HG02885 (cell line): ENCODE measurements around the gene SAP30BP.

ENCODE experiments used
- ATAC-seq: cut with Tn5 transposase; IDR thresholded peaks from one replicate; pipeline ENCODE4 v1.9.1; 2021; ENCODE audit warnings: mild to moderate bottlenecking; ENCODE audit not compliant: unreplicated experiment, poor library complexity

Gene SAP30BP

DNA sequence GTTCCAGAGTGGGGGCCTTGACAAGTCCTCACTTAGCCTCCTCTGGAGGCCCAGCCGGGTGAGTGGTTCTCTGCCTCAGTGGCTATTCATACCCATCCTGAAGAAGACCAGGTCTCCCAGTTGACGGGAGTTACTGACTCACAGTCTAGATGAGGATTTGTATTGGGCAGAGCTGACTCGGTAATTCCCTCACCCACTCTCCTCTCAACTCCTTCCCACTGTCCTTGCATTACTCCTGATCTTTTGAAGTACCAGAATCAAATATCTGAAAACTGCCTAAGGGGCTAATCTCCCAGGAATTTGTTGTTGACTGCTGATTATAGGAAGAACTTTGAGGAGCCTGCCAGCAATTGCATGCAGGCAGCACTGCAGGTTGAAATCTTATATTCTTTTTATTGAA lies 14.2 kb downstream of the SAP30BP start:
- ATAC-seq = no peak

DNA sequence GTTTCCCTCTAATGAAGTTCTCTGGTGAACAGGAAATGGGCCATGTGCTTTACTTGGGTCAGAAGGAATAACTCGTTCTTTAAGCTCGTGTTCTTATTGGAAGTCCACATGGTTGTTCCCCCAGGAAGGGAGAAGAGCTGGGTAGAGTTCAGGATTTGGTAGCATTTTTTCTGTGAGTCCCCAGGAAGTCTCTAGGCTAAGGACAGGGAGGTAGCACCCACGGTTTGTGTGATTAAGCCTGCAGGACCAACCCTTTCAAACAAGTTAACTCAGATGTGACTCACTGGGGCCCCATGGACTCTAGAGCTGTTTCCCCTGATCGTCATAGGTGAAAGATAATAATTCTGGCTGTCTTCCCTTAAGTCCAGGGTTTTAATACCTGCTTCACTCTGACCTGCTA lies 16.4 kb downstream of the SAP30BP start:
- ATAC-seq = no peak

DNA sequence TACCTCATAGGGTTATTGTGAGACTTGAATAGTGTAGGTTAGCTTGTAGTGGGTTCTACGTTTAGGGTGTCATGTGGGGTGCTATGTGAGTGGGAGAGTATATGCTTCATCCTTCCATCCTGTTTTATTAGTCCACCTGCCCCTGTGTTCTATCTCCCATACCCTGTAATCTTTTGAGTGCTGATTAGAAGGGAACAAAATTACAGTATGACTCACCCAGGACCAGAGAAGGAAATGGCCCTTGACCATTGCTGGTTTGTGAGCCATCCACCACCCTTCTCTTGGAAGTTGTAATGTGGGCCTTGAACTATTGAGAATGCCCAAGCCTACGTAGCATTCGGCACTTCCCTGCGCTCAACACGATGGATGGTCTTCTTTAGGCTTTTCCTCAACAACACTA lies 17.1 kb downstream of the SAP30BP start:
- no peak for ATAC-seq

DNA sequence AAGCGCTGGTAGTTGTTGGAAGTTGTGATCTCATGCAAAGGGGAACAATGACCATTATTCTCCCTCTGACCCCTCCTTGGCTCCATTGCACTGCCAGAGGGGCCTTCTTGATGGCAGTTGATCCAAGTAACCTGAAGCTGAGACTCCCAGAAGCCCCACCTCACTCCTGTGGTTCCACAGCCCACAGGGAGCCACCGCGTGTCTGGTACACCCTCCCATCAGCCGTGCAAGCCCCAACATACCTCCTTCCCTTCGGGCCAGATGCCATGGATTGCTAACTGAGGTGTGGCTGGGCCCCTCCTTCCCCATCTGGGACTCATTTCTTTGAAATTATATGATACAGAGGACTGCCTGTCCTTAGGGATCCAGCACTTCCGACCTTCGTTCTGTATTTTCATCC lies 17.8 kb downstream of the SAP30BP start:
- no peak for ATAC-seq

DNA sequence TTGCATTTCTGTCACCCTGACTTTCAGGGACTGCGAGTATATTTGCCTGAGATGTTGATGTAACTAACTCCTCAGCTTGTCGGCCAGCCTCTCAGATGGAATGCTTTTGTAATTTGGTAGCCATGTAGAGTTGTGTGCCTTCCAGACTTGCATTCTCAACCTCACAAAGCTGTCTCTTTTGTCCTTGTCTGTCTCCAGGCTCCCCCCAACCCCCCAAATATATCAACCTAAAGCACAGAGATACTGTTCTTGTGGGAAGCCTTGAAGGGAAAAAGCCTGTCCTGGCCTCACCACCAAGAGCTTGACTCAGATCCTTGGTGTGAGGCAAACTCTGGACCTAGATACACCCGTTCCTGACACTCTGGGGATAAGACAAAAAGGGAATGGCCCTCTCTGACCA lies 18.4 kb downstream of the SAP30BP start:
- ATAC-seq = no peak

DNA sequence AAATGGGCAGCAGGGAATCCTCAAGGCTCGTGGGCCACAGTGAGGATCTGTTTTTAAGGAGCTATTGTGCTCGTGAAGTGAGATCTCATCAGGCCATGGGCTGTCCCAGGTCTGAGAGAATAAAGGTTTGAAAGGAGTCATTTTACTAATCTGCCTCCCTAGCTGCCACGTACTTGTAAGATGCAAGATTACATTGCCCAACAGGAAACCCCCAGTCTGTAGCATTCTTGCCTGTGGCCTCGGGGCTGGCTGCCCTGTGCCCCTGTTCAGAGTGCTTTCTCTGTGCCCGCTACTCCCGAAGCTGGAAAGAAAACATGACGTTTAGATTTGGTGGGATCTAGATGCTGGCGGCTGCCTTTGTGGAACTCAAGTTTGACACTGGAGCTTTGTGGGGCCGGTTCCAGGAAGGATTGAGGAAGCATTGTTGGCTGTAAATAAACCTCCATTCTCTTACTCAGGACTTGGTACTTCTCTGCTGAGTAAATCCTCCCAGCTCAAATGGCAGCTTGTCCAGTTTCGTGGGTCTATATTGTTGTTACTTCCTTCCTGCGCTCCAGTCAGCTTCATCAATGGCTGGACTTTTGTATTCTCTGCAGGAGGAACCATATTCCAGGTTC lies 21.2 kb downstream of the SAP30BP start:
- ATAC-seq = no peak

DNA sequence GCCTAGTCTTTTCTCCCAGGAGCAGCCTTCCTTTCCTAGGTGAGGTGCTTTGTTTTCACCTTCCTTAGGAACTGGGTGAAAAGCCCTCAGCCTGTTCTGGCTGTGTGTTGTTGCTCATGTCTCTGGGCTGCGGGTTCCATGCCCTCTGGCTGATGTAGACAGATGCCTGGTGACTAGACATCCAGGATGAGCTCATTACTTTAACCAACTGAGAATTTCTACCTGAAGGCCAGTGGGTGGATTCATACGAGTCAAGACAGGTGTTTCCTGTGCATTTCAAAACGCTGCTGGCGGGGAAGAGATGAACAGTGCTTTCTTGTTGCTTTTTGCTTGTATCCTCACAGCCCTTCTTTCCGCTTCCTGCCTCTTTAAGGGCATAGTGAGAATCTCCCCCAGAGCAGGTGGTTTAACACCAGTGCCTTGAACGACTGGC lies 22.3 kb downstream of the SAP30BP start:
- no peak for ATAC-seq

DNA sequence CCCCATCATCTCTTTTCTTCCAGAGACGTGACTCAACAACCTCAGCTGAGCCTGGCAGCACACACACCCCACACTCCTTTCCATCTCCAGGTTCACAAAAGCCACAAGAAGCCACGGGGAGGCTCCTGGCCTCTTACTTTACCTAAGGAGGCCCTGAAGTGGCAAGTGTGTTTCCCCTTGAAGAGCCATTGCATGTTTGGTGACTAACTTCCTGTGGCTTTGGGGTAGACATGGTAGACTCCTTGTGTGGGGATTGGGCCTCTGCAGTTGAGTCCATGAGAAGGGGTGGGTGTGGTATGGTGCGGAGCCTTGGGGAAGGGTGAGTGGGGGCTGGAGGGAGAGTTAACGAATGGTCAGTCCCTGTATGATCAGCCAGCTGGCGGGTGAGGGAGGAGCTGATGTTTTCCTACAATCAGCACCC lies 24.2 kb downstream of the SAP30BP start:
- no peak for ATAC-seq

DNA sequence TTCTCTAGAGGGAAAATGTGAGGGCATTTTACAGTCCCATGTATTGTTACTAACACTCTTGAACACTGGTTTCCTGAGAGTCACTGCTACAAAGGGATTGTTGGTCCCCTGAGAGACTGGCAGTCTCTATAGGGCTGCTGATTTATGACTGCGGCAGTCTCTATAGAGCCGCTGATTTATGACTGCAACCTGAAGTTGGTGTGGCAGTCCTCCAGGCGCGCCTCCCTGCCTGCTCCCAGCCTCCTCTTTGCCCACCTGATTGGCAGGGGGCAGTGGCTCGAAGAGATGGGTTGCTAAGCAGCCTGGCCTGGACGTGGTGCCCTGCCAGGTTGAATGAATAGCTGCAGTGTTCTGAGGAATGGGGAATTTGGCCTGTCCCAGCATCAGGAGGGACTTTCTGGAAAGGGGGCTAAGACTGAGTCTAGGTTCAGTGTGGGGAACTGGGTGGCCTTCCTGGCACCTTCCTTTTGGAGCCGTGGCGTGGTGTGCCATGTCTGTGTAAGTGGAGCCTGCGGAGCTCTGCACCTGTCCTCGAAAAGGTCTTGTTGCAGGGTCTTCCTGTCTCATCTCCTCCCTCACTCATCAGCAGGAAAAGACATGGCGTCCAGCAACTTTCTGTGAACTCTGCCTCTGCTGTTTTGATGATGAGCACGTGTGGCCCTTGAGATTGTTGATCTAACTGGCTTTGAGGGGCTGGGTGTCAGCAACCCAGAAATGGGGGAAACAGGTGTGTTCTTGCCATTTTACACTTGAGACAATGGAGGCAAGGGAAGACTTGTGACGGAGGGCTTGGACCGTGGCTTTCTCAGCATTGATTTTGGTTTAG lies 24.9 kb downstream of the SAP30BP start:
- ATAC-seq = no peak

DNA sequence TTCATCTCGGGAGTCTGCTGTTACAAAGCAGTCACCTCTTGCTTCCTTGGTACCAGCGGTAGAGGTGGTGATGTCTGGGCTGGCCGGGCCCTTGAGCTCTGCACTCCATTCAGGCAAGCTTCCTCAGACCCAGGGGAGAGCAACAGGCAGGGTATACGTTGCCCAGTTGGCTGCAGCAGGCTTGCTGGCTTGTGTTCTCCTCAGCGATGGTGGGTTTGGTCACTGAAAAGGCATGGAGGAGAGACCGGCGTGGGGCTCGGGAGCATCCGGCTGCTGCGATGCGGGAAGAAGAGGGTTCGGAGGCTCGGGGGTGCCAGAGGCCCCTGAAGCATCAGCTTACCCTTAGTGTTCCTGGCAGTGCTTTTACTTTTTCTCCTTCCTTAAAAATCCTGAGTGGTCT lies 25.8 kb downstream of the SAP30BP start:
- no peak for ATAC-seq

DNA sequence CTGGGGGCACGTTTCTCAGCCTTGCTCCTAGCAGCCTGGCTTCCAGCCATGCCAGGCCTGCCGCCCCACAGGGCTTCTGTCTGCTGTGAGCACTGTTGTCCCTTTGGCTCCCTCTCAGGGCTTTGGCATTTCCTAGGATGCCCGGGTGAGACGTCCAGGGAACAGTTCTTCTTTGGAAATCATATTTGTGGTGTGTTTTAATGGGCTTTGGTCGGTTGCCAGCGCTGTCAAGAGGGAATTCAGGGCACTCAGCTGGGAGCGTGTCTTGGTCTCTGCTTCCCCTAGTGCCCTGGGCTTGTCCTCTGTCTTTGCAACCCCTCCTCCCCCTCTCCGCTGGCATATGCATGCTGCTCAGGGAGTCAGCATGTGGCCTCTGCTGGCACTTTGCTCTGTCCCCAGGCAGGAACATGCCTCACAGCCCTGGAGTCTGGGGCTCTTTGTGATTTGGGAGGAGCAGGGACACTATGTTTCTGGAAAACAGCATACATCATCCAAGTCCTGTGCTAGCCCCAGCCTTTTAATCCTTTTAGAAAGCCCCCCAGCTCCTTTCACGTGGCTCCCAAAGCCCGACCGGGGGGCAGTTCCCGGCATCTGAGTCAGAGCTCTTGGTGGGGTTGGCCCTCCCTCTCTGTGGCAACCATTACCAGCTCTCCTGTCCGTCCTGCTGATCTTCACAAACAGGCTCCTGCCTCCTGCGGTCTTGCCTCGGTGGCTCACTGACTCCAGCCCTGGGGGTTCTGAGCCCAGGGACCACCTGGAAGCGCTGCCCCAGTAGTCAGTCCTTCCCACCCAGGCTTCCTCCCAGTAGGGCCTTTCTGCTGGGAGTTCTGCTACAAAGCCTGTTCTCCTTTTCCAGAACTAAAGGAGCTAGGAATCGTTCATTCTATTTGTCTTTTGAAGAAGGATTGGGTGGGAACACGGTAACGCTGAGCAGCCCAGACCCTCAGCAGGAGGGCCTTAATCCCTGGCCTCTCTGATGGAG lies 26.7 kb downstream of the SAP30BP start:
- ATAC-seq = no peak

DNA sequence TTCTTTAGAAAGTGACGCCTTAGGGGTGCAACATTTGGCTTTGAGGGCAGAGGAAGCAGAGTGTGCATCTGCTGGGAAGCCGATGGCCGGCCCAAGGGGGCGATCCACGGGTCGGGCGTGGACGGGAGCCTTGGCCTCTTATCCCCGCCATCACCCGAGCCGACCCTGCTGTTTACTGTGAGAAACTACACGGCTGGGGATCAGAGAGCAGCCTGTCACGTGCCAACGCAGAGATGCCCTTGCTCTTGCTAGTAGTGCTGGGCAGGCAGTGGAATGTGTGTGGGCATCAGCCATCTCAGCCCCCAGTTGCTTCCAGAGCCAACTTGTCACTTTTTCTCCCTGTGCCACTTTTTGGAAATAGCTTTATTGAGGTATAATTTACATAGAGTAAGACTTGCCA lies 27.4 kb downstream of the SAP30BP start:
- ATAC-seq = no peak

DNA sequence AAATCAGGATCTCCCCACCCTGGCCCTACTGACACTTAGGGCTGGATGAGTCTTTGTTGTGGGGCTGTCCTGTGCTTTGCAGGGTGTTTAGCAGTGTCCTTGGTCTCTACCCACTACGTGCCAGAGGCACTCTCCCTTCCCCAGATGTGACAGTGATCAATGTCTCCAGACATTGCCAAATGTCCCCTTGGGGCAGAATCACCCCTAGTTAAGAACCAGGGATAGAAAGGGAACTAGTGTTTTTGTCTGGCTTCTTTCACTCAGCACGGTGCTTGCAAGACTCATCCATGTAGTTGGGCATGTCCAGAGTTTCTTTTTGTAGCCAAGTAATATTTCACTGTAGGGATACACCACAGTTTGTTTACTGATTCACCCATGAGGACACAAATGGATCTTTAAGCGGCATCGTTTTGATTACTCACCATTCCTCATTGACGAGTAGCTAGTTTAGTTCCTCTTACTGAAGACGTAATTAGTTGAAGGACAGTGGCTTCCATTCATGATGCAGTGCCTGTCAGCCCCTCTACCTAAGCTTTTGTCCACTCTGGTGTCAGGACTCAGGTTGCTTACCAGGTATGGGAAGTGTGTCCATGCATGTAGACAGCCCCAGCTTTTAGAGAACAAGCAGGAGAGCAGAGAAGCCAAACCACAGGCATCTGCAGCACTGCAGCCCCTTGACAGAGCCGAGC lies 28.1 kb downstream of the SAP30BP start:
- ATAC-seq = no peak

DNA sequence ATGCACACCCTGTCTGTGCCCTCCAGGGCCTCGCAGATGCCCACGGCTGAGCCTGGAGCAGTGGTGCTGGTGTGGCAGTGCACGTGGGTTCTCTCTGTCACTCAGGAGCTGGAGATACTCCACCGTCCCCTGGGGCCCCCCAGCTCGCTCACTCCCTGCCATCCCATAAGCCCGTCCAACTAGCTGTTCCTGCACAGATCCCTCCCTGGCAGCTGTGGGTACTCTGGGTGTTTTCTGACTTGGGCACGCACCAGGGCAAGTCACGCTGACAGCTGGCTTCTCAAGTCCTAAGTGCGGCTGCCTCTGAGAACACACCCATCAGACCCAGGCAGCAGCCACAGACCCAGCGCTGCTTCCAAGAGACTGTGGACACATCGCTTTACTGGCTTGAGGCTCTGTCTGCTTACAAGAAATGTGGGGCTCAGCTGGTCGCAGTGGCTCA lies 28.7 kb downstream of the SAP30BP start:
- ATAC-seq = no peak

DNA sequence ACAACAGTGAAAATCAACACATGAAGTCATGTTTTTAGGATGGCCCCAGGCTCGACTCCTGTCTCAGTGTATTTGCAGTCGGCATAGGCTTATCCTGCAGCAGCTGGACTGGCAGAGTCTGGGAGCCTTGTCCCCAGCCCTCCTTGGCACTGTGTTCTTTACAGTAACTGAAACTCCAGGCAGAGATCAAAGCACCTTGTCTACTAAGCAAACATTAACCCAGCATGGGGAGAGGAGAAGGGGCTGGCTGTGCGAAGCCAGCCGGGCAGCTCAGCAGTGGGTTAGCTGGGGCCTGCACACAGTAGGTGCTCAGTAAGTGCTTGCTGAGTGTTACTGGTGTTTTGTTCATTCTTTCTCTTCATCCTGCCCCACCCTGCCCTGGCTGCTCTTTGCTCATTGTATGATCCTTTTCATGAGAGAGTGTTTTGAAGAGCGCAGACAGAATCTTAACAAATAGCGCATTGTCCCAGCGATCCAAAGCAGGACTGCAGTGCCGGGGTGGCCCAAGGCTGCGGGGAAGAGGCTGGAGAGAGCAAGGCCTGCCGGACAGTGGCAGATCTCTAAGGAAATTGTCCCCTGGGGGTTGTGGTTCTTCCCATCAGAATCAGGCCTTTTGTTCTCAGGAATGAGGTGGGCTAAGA lies 30.6 kb downstream of the SAP30BP start:
- ATAC-seq = no peak

DNA sequence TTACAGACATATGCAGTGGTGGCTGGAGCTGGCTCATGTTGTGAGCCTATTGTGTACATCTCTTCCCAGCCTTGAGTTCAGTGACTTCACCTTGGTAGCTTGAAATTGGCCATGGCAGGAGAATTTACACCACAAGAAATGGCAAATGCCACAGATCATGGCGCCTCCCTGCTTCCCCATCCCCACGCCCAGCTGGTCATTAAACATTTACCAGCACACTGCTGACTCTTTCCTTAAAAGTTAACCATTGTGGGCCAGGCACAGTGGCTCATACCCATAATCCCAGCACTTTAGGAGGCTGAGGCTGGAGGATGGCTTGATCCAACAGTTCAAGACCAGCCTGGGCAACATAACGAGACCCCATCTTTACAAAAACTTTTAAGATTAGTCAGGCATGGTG lies 31.5 kb downstream of the SAP30BP start:
- ATAC-seq = no peak

DNA sequence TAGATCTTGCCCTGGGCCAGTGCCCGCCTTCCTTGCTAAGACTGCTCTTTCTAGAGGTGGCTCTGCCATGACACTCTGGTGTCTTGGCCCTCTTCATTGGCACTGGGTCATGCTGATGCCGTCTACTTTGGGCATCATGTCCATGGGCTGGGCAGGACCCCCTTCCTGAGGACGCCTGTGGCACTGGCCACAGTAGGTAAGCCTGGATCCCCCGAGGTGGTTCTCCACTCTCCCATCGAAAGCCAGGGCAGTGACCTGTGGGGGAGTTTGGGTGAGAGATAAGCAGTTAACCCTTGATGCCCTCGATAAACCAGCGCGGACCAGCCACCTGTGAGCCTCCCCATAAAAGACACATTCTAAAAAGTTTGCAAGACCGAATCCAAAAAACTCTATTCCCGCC lies 34.1 kb downstream of the SAP30BP start:
- ATAC-seq = no peak

DNA sequence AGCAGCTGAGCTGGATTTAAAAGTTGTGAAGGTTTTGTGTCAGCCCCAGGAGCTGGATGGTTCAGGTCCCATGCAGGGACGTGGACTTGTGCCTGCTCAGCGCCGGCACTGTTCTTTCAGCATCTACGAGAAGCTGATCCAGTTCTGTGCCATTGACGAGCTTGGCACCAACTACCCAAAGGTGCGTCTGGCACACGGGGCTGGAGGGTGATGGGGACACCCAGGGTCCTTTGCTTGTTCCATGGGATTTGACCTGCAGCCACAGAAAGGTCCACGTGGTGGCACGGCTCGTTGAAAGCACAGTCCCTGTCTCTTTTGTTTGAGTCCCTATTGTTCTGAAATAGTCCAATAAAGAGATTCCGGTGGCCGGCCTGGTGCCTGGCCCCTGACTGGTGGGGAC lies 36.1 kb downstream of the SAP30BP start:
- ATAC-seq = no peak

DNA sequence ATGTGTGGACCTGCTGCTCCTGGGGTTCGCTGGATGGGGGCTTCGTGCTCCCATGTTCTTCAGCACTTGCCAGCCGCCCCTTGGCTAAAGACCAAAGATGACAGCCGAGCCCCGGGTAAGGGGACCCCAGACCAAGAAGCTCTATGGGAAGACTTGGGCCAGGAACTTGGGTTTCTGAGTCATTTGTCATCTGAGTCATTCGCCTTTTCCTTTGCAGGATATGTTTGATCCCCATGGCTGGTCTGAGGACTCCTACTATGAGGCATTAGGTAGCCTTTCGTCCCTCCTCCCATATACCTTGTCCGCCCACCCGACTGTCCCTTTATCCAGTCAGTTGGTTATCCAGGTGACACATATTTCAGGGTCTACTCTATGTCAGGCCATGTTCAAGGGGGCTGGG lies 36.5 kb downstream of the SAP30BP start:
- ATAC-seq = no peak
